Stimulated activated CD4-positive, alpha-beta T cell treated with anti-CD3 and anti-CD28 coated beads, TNF-alpha, amount 100 ng/mL, for 24 hours (primary cell): ENCODE measurements around the gene ADPRHL1.

Source experiments
- DNase-seq, 3 experiments: peaks; one replicate each; pipeline ENCODE4 v3.0.0-alpha.2; 2020; ENCODE audit warnings: low read depth in 3 of 3

The ADPRHL1 gene

DNA sequence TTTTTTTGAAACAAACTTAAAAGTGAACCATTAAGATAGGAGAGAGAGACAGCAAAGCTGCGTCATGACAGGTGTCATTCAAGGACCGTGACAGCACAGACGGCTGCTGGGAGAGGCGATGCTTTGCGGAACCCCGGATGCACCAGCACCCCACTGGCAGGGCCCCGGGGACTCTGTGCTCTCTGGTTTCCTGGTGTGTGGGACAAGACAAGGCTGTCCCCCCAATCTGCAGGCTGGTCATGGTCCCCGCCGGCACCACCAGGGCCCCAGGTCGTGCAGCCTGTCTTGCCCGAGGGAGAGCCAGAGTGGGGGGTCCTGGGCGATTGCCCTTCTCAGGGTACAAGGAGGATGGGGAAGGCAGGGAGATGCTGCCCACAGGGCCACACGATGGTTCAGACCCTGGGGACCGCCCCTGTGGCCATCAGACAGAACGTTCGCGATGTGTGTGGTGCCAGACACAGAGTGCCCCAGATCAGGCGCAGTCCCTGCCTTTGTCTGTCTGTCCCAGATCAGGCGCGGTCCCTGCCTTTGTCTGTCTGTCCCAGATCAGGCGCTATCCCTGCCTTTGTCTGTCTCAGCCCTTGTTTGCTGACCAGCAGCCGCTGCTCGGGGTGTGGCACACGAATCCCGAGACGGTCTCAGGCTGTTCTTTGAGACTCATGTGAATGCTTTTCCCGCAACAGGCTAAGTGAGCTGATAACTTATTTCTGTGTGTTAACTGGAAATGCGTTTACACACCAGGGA is 36.1 kb downstream of the ADPRHL1 start:
- DNase-seq: no peak

DNA sequence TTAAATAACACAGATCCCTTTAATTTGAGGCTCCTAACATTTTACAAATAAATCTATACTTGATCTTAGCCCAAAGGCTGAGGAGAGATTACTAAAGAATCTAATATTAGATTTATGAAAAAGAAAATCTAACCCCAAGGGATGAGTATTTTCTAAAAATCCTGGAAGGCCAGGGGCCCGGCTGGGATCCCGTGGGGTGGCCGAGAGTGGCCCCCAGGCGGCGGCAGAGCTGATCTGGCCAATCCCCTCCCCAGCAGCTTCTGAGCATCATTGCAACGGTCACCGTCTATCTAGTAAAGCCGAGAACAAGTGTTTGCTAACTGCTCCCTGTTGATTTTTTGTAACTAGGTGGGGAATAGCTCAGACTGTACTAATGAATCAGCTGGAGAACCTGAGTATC is 37.5 kb downstream of the ADPRHL1 start:
- no peak for DNase-seq

- no peak for DNase-seq
These were observed 38.3 kb downstream of the ADPRHL1 start for GRCh38 chr13:113415032-113415431.

DNA sequence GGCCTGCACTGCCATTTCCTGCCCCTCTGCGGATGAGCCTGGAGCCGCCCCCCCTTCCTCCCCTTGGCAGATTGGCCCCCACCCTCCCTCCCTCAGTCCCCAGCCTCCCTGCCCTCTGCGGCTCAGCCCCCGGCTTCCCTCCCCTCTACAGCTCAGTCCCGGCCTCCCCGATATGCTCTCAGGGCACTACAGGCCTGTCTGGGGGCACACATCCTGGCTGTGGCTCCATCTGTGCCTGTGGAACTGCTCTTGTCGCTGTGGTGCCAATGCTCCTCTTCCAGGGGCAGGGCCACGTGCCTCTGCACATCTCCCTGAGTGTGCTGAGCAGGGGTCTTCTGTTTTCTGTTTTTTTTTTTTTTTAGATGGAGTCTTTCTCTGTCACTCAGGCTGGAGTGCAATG is 39.0 kb downstream of the ADPRHL1 start:
- DNase-seq: no peak

DNA sequence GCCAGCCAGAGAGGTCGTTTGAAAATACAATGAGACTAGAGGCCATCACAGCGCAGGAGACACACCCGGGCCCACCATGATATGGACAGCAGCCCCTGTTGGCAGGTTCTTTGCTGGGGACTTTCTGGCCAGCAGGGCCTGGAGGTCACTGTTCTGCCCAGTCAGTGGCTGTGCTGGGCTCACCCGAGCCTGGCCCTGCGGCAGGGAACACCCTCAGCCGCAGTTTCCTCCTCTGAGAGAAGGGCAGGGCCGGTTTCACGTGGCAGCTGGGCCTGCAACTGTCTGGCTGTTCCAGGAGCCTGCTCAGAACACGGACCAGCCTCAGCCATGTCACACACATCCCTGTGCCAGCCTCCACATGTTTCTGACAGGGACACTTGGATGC is 39.4 kb downstream of the ADPRHL1 start:
- DNase-seq: no peak

DNA sequence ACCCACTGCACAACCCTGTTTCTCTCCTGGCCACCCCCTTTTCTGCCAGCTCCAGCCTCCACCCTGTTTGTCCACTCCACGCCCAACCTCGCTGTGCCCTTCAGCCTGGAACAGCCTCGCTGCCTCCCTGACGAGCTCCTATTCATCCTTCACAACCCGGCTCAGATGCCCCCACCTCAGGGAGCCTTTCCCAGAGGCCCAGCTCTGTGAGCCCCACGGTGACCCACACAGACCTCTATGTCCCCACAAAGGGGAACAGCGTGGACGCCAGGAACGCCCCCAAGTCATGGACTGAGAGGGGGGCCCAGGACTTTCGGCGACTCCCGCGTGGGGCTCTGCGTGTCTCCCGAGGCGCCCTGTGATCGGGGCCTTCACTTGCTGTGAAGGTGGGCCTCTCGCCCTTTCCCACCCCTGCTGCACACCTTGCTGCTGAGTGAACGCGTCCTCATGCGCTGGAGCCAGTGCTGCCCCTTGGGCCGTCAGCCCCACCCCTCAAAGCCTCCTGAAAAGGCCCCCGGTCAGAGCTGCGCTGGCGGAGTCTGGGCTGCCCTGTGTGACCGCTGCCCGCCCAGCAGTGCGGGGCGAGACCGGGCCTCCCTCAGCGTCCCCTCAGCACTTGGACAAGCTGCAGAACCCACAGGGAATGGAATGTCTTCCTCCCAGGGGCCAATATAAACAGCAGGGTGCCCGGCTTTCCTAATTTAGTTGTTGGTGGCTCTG is 40.0 kb downstream of the ADPRHL1 start:
- no peak for DNase-seq

DNA sequence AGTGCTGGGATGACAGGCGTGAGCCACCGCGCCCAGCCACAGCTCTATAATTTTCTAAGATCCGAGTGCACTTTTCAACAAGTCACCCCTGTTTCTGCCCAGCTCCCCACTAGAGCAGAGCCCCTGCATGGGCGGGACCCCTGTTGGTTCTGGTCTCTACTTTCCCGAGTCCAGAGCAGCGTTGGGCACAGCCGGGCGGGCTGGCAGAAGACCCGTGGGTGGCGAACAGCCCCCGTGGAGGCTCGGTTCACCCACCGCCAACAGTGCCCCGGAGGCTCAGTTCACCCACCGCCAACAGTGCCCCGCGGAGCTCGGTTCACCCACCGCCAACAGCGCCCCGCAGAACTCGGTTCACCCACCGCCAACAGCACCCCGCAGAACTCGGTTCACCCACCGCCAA is 40.8 kb downstream of the ADPRHL1 start:
- DNase-seq: no peak

DNA sequence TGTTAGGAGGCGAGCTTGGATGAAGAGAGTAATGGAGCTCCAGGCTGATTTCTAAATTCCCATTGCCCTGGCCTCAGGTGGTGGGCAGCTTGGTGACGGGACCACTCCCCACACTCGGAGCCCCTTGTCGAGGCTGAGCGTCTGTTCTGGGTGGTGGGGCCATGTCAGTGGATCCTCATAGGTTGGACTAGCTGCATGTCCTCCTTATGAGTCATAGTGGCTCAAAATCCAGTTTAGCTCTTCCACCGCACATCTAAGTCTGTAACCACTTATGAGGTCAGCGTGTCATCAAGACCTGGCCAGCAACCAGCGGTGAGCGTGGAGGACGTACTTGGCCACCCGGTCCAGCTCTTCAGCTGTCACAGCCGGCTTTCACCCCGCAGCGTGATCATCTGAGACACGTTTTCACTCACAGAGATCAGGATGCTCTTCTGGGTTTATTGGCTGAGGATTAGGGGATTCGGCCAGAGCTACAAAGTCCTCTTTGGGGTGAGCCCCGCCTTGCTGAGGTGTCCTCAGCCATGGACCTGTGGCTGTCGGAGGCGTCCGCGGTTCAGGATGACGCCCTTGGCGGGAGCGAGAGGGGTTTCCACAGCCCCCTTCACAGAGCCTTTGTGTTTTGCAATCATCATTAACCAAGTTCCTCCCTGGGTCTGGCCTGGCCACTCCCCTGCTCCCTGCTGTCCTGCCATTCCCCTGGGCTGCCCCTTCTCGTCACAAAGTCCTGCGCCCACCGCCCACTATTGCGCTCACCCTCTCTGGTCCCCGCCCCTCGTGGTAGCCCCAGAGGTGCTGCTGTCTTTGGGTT is 41.9 kb downstream of the ADPRHL1 start:
- DNase-seq: no peak

- DNase-seq: no peak
These were observed 42.7 kb downstream of the ADPRHL1 start for GRCh38 chr13:113410472-113411201.

DNA sequence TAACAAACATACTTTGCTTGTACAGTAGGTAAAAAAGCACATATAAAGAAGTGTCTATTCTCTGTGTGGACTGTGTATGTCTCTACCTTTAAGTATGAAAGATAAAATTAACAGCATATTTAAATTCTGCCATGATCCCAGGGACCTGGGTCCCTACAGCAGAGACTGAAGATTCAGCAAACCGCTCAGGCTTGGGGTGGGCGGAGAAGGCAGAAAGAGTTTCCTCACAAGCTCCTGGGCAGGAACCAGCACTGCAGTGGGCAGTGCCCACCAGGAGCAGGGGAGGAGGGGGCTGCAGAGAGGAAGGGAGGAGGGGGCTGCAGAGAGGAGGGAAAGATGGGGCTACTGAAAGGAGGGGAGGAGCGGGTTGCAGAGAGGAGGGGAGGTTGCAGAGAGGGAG is 44.7 kb downstream of the ADPRHL1 start:
- no peak for DNase-seq

DNA sequence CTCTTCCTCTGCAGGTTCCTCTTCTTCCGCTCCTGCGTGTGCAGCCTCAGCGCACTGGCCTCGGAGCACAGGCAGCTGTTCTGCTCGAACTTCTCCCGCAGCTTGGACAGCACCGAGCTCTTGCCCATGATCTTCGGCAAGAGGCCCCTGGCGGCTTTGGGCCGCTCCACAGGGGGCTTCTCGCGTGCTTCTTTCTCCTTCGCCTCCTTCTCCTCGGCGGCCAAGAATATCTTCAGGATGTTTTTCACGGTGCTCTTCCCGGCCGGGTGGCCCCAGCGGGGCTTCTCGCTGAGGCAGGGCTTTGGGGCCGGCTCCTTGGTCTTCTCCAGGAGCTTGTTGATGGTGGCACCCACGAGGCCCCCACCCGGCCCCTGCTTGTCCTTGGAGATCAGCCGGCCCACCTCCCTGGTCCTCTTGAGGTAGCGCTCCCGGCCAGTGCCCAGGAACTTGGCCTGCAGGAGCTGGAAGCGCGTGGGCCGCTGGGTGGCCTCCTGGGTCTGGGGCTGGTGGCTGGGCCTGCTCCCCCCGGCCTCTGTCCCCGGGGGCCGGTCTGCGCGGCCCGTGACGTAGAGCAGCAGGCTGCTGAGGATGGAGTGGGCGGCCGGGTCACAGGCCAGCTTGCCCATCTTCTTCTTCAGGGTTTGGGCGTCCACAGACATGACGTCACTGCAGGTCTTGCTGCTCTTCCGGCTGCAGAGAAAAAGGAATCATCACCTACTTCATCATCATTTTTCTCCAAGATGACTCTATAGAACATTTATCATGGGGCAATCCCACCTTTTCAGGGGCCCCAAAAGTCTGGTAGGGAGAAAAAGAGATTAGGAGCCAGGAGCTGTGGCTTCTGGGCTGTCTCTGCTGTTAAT is 45.5 kb downstream of the ADPRHL1 start:
- DNase-seq: no peak

DNA sequence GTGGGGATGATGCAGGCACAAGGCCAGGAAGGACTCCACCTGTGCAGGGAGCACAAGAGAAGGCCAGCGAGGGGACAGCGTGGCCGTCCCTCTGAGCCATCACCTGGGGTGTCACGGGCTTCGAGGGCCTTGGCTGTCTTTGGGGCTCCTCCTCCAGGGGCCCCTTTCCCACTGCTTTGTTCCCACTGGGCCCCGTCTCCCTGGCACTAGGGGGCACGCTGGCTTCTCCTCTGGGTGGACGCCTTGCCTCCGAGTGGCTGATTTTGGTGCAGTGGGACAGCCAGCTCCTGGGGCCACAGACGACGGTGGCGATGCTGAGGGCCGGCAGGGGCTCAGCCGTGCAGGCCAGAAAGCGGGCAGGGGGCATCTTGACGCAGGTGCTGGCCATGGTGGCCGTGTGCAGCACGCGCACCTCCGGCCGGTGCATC is 46.2 kb downstream of the ADPRHL1 start:
- DNase-seq: no peak

- DNase-seq: no peak
These were observed 46.8 kb downstream of the ADPRHL1 start for GRCh38 chr13:113406321-113407102.

GRCh38 chr13:113405481-113406300 is 47.6 kb downstream of the ADPRHL1 start:
- no peak for DNase-seq

DNA sequence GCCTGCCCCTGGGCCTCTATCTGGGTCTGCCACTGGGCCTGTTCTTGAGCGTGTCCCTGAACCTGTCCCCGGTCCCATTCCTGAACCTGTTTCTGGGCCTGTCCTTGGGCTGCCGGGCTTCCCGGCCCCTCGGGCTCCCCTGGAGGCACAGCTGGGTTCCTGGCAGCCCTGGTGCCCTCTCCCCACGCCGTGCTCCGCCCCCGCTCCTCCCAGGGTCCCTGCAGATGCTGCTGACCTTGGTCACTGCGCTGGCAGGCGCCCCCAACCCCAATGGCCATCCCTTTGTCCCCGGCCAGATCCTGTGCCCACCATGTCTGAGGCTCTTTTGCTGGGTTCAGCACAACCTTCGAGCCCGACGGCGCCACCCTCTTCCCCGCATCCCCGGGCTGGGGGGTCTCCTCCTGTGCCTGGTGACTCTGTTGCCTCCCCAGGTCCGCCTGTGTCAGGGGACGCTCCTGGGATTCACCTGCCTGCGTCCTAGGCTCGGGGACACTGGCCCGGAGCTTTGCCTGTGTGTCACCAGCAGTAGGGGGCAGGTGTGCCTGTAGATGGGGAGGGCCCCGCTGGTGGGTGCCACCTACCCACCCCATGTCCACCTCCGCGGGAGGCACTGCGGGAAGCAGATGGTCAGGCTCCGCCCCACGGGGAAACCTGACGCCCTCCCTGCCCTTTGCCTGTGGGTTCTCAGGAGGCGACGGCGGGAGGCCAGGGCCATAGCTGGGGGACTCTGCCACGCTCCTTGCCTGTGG is 48.4 kb downstream of the ADPRHL1 start:
- no peak for DNase-seq

DNA sequence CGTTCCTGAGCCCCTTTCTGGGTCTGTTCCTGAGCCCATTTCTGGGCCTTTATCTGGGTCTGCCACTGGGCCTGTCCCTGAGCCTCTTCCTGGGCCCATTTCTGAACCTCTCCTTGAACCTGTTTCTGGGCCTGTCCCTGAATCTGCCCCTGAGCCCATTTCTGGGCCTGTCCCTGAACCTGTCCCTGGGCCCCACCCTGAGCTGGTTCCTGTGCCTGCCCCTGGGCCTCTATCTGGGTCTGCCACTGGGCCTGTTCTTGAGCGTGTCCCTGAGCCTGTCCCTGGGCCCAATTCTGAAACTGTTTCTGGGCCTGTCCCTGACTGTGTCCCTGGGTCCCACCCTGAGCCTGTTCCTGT is 48.9 kb downstream of the ADPRHL1 start:
- no peak for DNase-seq

- DNase-seq: no peak
These were observed 49.8 kb downstream of the ADPRHL1 start for GRCh38 chr13:113403255-113404104.
